CD4-positive, alpha-beta T cell treated with Interleukin-10 for 1 hour (primary cell): ENCODE measurements around the gene DNAJC12.
A peak's percentile ranks its signal among the peaks of the same experiment; 100 is the strongest.
"Not testable (repeated sequence)": the region's sequence is repeated elsewhere in the genome, so short reads cannot be mapped to it uniquely, and the experiment has no call there.

Experiments
- DNase-seq: peaks from one replicate; pipeline ENCODE4 v3.0.0-alpha.2; 2020

DNAJC12 gene

DNA sequence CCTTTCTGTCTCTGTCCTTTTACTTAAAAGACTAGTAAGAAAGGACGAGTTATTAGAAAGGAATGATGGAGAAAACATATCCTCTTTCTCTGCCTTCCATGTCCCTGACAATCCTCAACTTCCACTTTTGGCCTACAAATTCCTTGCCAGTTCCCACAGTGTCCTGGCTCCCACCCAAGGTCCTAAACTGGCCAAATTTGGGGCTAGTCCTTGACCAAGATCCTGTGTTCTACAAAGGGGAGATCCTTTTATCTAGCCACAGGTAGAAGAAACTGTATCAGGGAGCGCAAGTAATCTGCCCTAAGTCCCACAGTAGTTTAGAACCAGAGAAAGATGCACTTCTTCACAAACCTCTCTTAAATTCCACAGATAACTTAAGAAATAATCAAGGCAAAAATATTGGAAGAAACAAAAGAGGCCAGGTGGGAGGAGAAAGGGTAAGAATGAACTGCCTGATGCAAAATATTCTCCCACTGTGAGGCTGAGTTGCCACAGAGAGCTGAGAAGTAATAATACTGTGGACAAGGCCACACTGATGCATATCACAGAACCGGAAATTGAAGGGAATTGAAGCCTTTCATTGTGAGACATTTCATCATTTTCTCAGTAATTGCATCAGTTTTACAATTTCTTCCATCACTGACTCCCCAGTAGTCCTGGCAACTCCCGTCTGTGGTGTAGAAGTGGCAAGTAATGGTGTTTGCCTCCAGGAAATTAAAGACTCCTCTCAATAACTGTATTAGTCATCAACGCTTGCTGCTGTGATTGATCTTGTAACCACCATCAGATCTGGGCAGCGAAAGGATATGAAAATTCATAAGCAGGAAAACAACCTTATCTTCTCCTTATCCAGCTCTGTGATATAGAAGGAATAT is 47.2 kb downstream of the DNAJC12 start:
- DNase-seq = no peak

DNA sequence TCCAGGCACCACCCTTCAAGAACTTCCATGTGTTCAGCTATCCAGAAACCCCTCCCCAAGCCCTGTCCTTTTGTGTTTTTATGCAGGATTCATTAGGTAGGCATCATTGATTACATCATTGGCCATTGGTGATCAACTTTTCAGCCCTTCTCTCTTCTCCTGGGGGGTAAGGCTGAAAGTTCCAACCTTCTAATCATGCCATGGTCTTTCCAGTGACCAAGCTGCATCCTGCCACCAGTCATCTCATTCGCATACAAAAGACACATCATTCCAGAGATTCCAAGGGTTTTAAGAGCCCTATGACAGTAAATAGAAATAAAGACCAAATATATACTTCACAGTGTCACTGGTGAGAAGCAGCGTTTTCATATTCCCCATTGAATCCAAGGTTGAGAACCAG is 48.2 kb downstream of the DNAJC12 start:
- DNase-seq = no peak

DNA sequence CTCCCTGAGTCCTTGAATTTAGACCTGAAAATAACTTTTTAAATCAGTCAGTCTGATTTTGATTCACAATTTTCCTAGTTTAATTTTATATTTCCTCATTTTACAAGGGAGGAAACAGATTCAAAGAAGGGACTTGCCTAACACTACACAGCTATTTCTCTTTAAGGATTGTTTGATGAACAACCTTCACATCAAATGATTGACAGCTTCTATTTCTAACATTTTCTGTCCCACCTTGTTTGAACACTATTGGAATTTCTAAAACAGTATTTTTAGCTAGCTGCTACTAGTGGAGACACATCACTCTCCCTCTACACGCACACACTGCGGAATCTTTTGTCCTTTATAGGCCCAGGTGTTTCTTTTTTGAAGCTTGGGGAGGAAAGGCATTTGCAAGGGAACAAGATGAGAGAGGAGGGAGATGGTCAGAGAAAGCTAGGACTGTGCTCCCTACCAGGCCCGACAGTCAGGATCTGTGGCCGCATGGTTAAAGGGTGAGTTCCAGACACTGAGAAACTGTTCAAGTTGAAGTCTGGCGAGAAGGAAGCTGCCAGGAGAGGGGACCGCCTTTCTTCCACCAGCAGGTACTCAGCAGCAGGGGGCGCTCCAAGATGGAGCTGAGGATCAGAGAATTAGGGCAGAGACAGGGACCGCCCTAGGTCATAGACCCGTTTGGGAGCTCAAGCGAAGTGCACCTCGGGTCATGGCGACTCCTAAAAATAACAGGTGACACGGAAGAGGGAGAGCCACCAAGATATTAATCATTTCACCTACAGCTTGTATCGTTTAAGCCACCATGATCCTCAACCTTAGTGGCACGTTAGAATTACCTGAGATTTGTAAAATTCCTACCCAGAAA is 49.7 kb downstream of the DNAJC12 start:
- peak; percentile 74 for DNase-seq

- peak; percentile 41 for DNase-seq
These were observed 52.9 kb downstream of the DNAJC12 start for GRCh38 chr10:67785098-67785497.

DNA sequence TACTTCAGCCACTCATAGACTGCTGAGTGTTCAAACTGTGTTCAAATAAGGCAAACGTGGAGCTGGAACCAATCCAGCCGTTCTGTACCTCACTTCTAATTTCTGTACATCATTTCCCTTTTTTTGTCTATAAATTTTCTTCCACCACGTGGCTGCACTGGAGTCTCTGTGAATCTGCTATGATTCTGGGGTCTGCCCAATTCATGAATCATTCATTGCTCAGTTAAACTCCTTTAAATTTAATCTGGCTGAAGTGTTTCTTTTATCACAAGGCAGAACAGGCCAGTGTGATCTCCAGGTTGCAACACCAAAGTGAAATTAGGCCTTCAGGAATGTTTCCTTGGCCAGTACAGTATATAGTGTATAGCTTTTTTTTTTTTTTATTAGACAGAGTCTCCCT is 53.5 kb downstream of the DNAJC12 start:
- no peak for DNase-seq

DNA sequence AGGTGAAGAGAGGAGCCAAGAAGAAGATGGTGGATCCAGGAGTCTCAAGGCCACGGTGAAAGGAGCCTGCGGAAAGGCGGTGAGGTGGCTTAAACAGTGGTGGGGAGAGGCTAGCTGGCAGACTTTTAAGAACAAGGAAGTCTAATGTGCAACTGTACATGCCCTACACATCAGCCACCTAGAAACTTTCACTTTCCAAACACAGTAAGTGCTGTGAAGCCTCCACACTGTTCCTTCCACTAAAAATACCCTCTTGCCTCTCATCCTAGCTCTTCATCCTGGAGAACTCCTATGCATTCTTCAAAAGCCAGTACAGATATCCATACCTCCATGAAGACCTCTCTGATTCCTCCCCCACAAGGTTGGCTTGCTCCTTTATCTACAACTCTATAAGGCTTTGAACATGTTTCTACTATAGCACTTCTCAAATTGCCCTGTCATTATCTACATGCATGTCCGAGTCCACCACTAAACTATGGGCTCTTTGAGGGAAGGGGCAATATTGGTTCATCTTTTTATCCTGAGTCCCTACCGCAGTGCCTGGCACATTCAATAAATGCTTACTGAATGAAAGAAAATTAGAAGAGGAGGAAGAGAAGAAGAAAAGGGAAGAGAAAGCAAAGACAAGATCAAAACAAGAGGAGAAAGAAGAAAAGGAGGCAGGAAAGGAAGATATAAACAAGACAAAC is 54.2 kb downstream of the DNAJC12 start:
- DNase-seq = no peak

GRCh38 chr10:67782530-67782929 is 55.5 kb downstream of the DNAJC12 start:
- DNase-seq = no peak

- DNase-seq = no peak
These were observed 57.0 kb downstream of the DNAJC12 start for GRCh38 chr10:67780759-67781538.

GRCh38 chr10:67780204-67780621 is 57.8 kb downstream of the DNAJC12 start:
- not testable (repeated sequence) for DNase-seq

GRCh38 chr10:67779465-67780203 is 58.4 kb downstream of the DNAJC12 start:
- DNase-seq = peak; percentile 85

- DNase-seq = no peak
These were observed 61.6 kb downstream of the DNAJC12 start for GRCh38 chr10:67776371-67776770.

GRCh38 chr10:67775279-67775678 is 62.7 kb downstream of the DNAJC12 start:
- no peak for DNase-seq

GRCh38 chr10:67772894-67773511 is 65.0 kb downstream of the DNAJC12 start:
- DNase-seq = no peak

GRCh38 chr10:67772151-67772550 is 65.8 kb downstream of the DNAJC12 start:
- no peak for DNase-seq

GRCh38 chr10:67771200-67771599 is 66.8 kb downstream of the DNAJC12 start:
- no peak for DNase-seq

DNA sequence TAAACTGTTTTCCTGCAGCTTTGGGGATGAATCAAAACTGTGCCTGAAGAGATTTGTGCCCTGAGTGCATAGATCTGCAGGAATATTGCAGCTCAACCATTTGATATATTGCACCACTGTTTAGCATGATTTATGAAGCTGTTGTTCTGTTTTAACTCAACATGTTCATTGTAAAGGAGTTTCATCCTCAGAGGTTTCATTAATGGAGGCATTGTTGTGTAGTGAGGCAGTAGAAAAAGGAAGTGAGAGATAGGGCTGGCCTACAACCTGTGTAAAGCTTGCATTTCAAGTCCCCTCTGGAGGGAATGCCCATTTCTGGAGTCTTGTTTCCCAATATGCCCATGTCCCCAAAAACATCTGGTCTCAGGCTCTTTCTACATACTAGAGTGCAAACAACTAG is 67.5 kb downstream of the DNAJC12 start:
- DNase-seq = no peak

DNA sequence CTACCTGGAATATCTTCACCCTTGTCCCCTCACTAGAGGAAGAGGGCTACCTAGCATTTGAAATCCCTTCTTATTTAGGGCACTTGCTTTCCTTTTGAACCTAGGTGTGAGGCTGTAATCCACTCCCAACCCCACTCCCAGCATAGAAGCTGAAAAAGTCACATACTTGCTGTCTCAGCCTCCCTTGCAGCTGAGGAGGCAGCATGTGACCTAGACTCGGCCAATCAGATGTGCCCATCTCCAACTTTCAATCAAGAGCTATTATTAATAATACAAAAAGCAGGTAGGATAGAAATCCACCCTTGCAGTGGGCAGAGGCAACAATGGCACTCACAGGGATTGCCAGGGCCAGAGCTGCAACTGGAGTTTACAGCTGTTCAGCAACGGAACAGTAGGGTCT is 70.7 kb downstream of the DNAJC12 start:
- DNase-seq = no peak

DNA sequence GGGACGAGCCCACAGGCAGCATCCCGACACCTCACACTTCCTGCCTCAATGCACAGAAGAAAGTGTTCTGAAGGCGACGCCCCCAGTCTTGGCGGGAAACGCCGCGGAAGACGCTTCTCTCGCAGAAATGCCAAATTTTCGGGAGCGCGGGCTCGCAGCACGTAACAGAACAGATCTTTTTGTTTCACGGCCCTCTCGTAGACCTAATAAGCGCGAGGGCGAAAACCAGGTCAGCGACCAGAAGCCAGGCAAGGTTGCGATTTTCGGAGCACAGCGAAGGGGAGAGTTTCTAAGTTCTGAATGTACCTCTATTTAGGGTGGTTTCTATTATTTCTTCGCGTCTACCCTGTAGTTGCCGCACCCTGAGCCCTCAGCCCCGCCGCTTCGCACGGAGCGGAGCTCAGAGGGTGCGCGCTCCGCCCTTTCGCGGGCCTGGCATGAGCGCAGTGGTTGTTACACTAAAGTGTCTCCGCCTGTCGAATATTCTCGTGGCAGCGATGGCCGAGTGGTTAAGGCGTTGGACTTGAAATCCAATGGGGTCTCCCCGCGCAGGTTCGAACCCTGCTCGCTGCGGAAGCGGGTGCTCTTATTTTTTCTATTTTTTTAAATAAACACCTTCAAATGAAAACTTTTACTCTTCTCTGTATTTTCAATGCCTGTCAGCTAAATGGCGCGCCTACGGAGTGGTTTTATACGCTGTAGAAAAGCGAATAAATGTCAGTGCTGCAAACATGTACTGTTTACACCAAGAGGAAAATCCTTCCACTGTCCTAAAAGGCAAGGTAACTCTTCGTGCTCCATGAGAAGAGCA is 73.8 kb downstream of the DNAJC12 start:
- DNase-seq = peak; percentile 98

GRCh38 chr10:67763499-67764011 is 74.4 kb downstream of the DNAJC12 start:
- peak; percentile 84 for DNase-seq

DNA sequence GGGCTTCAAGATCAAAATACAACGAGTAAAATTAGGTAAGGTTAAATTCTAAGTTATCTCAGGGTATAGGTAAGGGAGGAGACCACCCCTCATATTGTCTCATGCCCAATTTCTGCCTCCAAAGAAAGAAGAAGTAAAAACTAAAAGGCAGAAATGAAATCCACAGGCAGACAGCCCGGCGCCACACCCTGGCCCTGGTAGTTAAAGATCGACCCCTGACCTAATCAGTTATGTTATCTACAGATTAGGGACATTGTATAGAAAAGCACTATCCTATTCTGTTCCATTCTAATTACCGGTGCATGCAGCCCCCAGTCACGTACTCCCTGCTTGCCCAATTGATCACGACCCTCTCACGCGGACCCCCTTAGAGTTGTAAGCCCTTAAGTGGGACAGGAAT is 75.4 kb downstream of the DNAJC12 start:
- DNase-seq = not testable (repeated sequence)
